GM13977 (cell line): ENCODE data around the gene ELF5.
A peak's percentile ranks its signal among the peaks of the same experiment; 100 is the strongest.

ENCODE experiments used
- DNase-seq: peaks from one replicate; pipeline ENCODE4 v3.0.0; 2012; ENCODE audit warnings: low spot score
- CTCF ChIP-seq: IDR thresholded peaks from 2 replicates; pipeline ENCODE4 v1.5.1; 2012; ENCODE audit warnings: mild to moderate bottlenecking, control low read depth; ENCODE audit not compliant: insufficient read depth; ENCODE audit errors: extremely low read depth, missing control alignments
- in situ Hi-C: fragments of 300-500 bp; cut with MboI; formaldehyde crosslinking; loops from one replicate; pipeline ENCODE4 v1.12.0; 2022; ENCODE audit warnings: low sequenced_read_pairs, low pct_unique_long_range_greater_than_20kb, mixed read lengths, inconsistent platforms; ENCODE audit not compliant: unreplicated experiment

Gene ELF5

GRCh38 chr11:34516247-34517040, 2.9 kb upstream of the ELF5 start:
- no peak for TF ChIP-seq CTCF
- in situ Hi-C loops = no loop called here
- no peak for DNase-seq

GRCh38 chr11:34514597-34514996, 1.0 kb upstream of the ELF5 start:
- in situ Hi-C loops = no loop called here
- no peak for TF ChIP-seq CTCF
- DNase-seq = no peak

- in situ Hi-C loops = no loop called here
- peak; percentile 83 for TF ChIP-seq CTCF
- DNase-seq = peak; percentile 71
Measured at GRCh38 chr11:34512840-34513681, 533 bp downstream of the ELF5 start.

GRCh38 chr11:34510673-34511072, 2.9 kb downstream of the ELF5 start:
- in situ Hi-C loops = no loop called here
- no peak for DNase-seq
- TF ChIP-seq CTCF = no peak

- TF ChIP-seq CTCF = no peak
- no peak for DNase-seq
- in situ Hi-C loops = no loop called here
Measured at GRCh38 chr11:34510218-34510617, 3.4 kb downstream of the ELF5 start.

GRCh38 chr11:34509336-34509876, 4.2 kb downstream of the ELF5 start:
- no peak for DNase-seq
- no peak for TF ChIP-seq CTCF
- in situ Hi-C loops = no loop called here
